AG04450 (cell line): Measurements from ENCODE around the gene VPS39. TPM values are rescaled to one million over a fixed set of nuclear protein-coding genes. Genes with fewer than 3 reads are reported as not detected.
"Not testable (repeated sequence)": the region's sequence is repeated elsewhere in the genome, so short reads cannot be mapped to it uniquely, and the experiment has no call there.

Source experiments
- CTCF ChIA-PET: fragments of 300-600, 350-600 bp; formaldehyde crosslinking; extraction: SDS; loops from one replicate; lab custom pipeline; 2022; ENCODE audit warnings: antibody characterized with exemption, inconsistent platforms; lab: Charles Lee
- POLR2A ChIA-PET: fragments of 350-600 bp; formaldehyde crosslinking; extraction: SDS; loops from one replicate; lab custom pipeline; 2021; ENCODE audit warnings: antibody characterized with exemption, inconsistent platforms; lab: Yijun Ruan, JAX
- DNase-seq: peaks from one replicate; pipeline ENCODE4 v3.0.0-alpha.2; 2011; ENCODE audit warnings: low read depth, low spot score
- H3K27ac ChIP-seq: one replicate; pipeline ENCODE4 v1.5.1; 2012; ENCODE audit warnings: low read depth, low read length, control low read depth
- H3K27me3 ChIP-seq: one replicate; pipeline ENCODE4 v1.6.0; 2012; ENCODE audit warnings: low read length; ENCODE audit not compliant: control insufficient read depth, insufficient read depth
- H3K4me3 ChIP-seq: 2 replicates; pipeline ENCODE4 v1.5.1; 2011; ENCODE audit warnings: mild to moderate bottlenecking, low read depth, low read length, control low read depth
- H3K9me3 ChIP-seq: 2 replicates; pipeline ENCODE4 v1.5.1; 2012; ENCODE audit warnings: low read length; ENCODE audit not compliant: control insufficient read depth, insufficient read depth
- CTCF ChIP-seq: IDR thresholded peaks from 2 replicates; pipeline ENCODE4 v1.5.1; 2011; ENCODE audit warnings: low read depth, low read length, control low read depth, inconsistent platforms
- polyA plus RNA-seq: library from polyadenylated mRNA; depleted of rRNA; stranded (reverse); fragments of >200 nt; gene quantifications from 2 replicates; pipeline ENCODE4 v1.2.3, GENCODE V29; 2011

Gene VPS39
- polyA plus RNA-seq, 1 experiment: 69.0 TPM

DNA sequence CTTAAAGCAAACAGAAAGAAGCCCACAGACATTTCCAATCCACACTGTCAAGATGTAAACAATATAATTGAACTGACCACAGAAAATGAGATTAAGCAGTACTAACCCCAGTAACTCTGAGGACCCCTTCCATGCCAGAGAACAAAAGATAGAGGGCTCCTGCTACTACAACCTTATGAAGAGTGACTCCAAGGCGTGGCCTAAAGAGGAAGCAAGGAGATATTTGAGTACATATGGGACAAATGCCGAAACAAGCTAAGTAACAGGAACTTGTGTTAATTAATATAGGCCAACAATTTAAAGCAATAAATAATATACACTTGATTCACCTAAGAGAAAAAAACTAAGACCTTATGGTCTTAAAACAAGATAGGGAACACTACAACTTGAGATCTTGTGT is 25.0 kb upstream of the VPS39 start:
- POLR2A ChIA-PET: no interaction called here
- CTCF ChIA-PET: interaction anchor here (1.0 kb wide), 1 partner anchor 38 kb away, joined by 3 read pairs; no protein-coding TSS in a partner anchor
- no peak for DNase-seq
- H3K27ac ChIP-seq: no peak overlapping the region
- H3K27me3 ChIP-seq: no peaks in the 10 kb centered on the region
- H3K4me3 ChIP-seq: no peak overlapping the region
- H3K9me3 ChIP-seq: no peaks in the 10 kb centered on the region
- TF ChIP-seq CTCF: no peak

- DNase-seq: no peak
- Histone ChIP-seq H3K4me3 (no peak overlapping the region), H3K27me3 (no peaks in the 10 kb centered on the region), H3K27ac (no peak overlapping the region), H3K9me3 (no peaks in the 10 kb centered on the region)
- no peak for TF ChIP-seq CTCF
- ChIA-PET POLR2A (no interaction called here), CTCF (interaction anchor here (1.0 kb wide), 1 partner anchor 38 kb away, joined by 3 read pairs; no protein-coding TSS in a partner anchor)
These were observed 24.5 kb upstream of the VPS39 start for GRCh38 chr15:42232606-42233005.

DNA sequence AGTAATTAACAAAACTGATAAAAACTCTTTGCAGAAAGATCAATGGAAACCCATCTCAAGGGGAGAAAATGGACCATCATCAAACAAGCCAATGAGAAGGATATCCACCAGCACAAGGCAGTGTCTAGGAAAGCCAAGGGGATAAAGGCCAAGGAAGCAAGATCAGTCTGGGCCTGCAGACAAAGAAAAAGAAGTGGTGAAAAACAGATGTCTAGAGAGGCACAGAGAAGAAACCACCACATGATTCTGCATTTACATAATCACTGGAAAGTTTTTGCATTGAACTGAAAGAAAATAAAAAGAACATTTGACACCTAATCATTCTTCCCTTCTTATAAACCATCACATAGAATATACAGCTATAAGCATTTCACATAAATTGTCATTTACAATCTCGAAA is 23.0 kb upstream of the VPS39 start:
- CTCF ChIA-PET: interaction anchor here (0.6 to 1.0 kb wide), 2 partner anchors 8 to 154 kb away, joined by 3 read pairs; no protein-coding TSS in a partner anchor
- DNase-seq: no peak

GRCh38 chr15:42228981-42229380 is 20.9 kb upstream of the VPS39 start:
- POLR2A ChIA-PET: interaction anchor here (0.6 to 1.0 kb wide), 2 partner anchors 8 to 44 kb away, joined by 3 read pairs; partner anchors contain the start of genes GANC and TMEM87A
- not testable (repeated sequence) for H3K27ac ChIP-seq, H3K27me3 ChIP-seq, H3K4me3 ChIP-seq, H3K9me3 ChIP-seq, DNase-seq
- CTCF ChIA-PET: interaction anchor here (3.1 kb wide), 1 partner anchor 156 kb away, joined by 11 read pairs; no protein-coding TSS in a partner anchor

More for the DNA sequence above, 23.0 kb upstream of the VPS39 start:
- Histone ChIP-seq H3K27me3 (no peaks in the 10 kb centered on the region), H3K27ac (no peak overlapping the region), H3K4me3 (no peak overlapping the region), H3K9me3 (no peaks in the 10 kb centered on the region)
- POLR2A ChIA-PET: no interaction called here
- no peak for TF ChIP-seq CTCF

DNA sequence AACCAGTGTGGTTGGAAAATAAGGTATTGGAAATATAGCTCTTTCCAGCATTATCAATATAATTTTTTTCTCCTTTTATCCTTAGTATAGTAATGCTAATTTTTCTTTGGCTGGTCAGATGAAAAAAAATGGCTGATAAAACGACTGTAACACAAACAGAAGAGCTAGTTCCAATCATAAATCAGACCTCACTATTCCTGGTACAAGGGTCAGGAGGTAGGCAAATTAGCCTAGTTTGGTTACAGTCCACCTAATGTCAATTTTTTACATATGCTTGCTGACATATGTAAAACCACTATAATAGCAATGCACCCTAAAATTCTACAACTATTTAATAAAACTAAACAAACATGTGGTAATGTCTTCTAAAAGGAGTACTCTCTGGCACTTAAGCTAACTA is 19.9 kb upstream of the VPS39 start:
- DNase-seq: no peak
- Histone ChIP-seq H3K9me3 (no peaks in the 10 kb centered on the region), H3K27me3 (no peaks in the 10 kb centered on the region), H3K27ac (no peak overlapping the region), H3K4me3 (no peak overlapping the region)
- CTCF ChIA-PET: interaction anchor here (1.1 to 3.1 kb wide), 2 partner anchors 28 to 157 kb away, joined by 5 to 11 read pairs; no protein-coding TSS in a partner anchor
- no peak for TF ChIP-seq CTCF
- POLR2A ChIA-PET: interaction anchor here (1.0 kb wide), 1 partner anchor 45 kb away, joined by 3 read pairs; the partner anchor contains the start of genes GANC and TMEM87A
